ENCODE measurements around the gene ZNF334. TPM values are rescaled to one million over a fixed set of nuclear protein-coding genes. Genes with fewer than 3 reads are reported as not detected.

Gene ZNF334
- 11.4 TPM for polyA plus RNA-seq (2013, experiment 1 of 2)
- polyA plus RNA-seq (2013, experiment 2 of 2), result 12.4 TPM

DNA sequence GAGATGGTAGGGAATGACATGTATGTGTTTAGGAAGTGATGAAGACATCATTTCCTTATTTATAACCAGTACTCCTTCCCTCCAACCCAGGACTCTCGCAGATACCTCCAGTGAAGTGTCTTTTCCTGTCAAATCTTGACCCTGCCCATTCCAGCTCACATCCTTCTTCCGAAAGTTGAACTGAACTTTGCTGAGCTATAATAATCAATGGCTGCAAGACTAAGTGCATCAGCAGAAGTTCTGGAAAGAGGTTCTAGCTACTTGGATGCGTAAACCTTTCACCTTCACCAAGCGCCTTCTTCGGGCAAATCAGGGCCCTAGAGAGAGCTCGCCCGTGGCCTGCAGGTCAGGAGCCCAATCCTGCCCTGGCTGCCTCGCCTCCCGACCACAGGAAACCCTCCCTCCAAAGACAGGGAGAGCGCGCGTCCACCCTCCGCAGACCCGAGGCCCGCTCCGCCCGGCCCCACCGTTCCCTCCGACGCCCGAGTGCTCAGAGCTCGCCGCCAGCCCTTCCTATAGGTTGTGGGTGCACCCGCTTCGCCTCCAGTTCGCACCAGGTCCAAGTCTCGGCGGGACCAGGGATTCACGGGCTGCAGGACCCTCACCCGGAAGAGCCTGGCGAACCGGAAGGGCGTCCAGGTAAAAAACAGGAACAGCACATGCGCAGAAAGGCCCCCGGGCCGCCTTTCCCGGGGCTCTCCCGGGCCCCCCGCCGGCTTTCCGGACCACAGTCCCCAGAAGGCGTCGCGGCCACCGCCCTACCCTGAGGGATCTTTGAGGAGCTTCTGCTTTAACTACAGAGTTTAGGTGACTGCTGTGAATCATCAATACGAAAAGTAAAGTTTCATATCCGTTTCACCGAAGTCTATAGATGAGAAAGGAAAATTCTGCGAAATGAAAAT lies at the start of gene ZNF334:
ZNF334 (minus strand) TSS at position 617 of the 902 bp plus-strand sequence. CDS start 1,457 bp downstream, outside the sequence.
- Histone ChIP-seq H3K36me3 (ENCODE audit: control insufficient read depth, insufficient read depth, low read length) (peaks cover 18% of the 10 kb centered on the region), H3K4me3 (ENCODE audit: extremely low read depth, insufficient read depth, low read length, poor library complexity, severe bottlenecking) (peak within 1 kb of the TSS; percentile 68), H3K4me1 (ENCODE audit: control insufficient read depth, insufficient read depth, low read length, poor library complexity, severe bottlenecking) (no peaks in the 10 kb centered on the region), H3K9me3 (ENCODE audit: control insufficient read depth, low read length) (no peaks in the 10 kb centered on the region), H3K27ac (ENCODE audit: low read depth, low read length, severe bottlenecking) (peak within 1 kb of the TSS; percentile 67)
- WGBS, 2 experiments (ENCODE audit: insufficient coverage in 2 of 2), result 3 to 5% methylated on average over 39 to 45 of the region's 49 CpGs

DNA sequence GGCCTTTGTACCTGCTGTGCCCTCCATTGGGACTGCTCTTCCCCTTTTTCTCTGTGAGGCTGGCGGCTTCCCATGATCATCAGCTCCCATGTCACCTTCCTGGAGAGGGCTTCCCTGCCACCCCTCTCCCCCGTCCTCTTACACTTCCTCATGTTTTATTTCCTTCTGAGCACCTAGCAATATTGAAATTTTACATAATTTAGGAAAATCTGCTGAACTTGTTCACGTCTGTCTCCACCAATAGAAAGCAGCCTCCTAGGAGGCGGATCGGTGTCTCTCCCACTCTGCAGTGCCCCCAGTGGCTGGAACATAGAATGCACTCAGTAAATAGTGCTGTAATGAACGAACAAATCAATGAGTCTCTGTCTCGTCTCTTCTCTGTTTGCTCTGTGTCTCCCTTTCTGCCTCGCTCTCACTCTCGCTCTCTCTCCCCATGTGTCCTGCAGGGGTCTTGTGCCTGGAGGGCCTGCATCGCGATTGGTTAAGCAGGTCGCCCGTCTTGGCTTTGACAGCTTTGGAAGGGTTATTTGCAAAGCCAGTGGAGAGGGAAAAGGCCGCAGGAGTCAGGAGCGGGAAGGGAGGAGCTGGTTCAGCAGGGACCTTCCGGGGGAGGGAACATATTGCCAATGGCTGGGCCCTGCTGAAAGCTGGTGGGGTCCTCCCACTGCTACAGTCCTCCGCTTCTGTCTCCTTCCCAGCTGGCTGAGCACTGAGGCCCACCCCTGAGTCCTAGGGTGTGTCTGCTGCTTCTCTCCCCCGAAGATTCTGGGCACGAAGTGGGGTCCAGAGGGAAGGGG lies 49.2 kb upstream of the ZNF334 start:
- peak overlapping the region; percentile 5 for H3K4me3 ChIP-seq (ENCODE audit: extremely low read depth, insufficient read depth, low read length, poor library complexity, severe bottlenecking)
- peaks cover 8% of the 10 kb centered on the region for H3K4me1 ChIP-seq (ENCODE audit: control insufficient read depth, insufficient read depth, low read length, poor library complexity, severe bottlenecking)
- WGBS, 2 experiments (ENCODE audit: insufficient coverage in 2 of 2), result 21 to 35% methylated on average over 9 to 12 of the region's 19 CpGs
- peak overlapping the region; percentile 57 for H3K27ac ChIP-seq (ENCODE audit: low read depth, low read length, severe bottlenecking)
- H3K36me3 ChIP-seq (ENCODE audit: control insufficient read depth, insufficient read depth, low read length), result no peaks in the 10 kb centered on the region
- H3K9me3 ChIP-seq (ENCODE audit: control insufficient read depth, low read length), result no peaks in the 10 kb centered on the region

DNA sequence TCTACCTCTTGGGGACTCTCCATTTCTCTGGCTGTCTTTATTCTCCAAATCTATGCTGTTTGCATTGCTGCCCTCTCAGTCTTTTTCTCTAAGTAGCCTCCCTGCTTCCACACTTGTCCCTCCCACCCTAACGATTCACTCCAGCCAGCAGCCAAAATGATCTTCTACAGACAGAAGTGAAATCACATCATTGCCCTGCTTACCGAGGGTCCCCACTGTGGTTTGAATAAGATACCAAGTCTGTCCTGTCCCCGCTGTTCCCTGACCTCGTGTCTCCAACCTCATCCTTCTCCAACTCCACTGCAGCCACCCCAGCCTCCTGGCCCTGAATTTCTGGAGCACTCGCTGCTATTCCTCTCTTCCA lies 48.6 kb upstream of the ZNF334 start:
- WGBS, 2 experiments (ENCODE audit: insufficient coverage in 2 of 2), result 63 to 78% methylated on average over 5 of the region's 5 CpGs

DNA sequence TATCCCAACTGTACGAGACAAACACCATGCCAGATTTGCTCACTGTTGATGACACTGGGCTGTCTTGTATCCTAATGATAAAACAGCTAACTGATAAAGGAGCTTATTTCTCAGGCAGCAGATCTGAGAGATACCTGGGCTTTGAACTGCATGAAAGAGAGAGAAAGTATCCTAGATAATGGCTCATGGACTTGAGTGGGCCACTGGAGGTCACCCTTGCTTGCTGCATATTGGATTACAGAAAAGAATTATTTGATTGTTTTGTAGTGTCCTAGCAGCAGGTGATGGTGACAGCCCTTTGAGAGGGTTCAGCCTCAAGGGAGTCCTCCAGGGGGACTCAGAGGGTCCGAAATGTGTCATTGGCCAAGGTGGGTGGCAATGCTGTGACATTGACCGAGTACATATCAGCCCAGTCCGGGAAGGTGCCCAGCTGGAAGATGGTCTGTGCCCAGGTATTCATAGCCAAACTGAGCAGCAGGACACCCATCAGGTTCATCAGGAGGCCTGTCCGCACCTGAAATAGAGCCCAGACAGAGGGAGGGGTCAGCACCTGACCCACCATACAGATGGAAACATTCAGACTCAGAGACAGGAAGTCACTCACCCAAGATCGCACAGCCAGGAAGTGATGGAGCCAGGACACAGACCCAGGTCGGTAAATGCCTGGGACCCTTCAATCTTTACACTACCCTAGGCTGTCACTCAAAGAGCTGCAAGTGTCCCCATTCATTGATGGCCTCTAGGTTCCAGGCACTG lies 46.5 kb upstream of the ZNF334 start:
- H3K9me3 ChIP-seq (ENCODE audit: control insufficient read depth, low read length), result no peaks in the 10 kb centered on the region
- peaks cover 8% of the 10 kb centered on the region for H3K4me1 ChIP-seq (ENCODE audit: control insufficient read depth, insufficient read depth, low read length, poor library complexity, severe bottlenecking)
- H3K36me3 ChIP-seq (ENCODE audit: control insufficient read depth, insufficient read depth, low read length), result no peaks in the 10 kb centered on the region
- WGBS, 2 experiments (ENCODE audit: insufficient coverage in 2 of 2), result 90% methylated on average over 7 of the region's 7 CpGs
- no peak overlapping the region for H3K27ac ChIP-seq (ENCODE audit: low read depth, low read length, severe bottlenecking)
- no peak overlapping the region for H3K4me3 ChIP-seq (ENCODE audit: extremely low read depth, insufficient read depth, low read length, poor library complexity, severe bottlenecking)

More for the DNA sequence above, 48.6 kb upstream of the ZNF334 start:
- Histone ChIP-seq H3K9me3 (ENCODE audit: control insufficient read depth, low read length) (no peaks in the 10 kb centered on the region), H3K4me3 (ENCODE audit: extremely low read depth, insufficient read depth, low read length, poor library complexity, severe bottlenecking) (no peak overlapping the region), H3K36me3 (ENCODE audit: control insufficient read depth, insufficient read depth, low read length) (no peaks in the 10 kb centered on the region), H3K27ac (ENCODE audit: low read depth, low read length, severe bottlenecking) (no peak overlapping the region), H3K4me1 (ENCODE audit: control insufficient read depth, insufficient read depth, low read length, poor library complexity, severe bottlenecking) (peaks cover 8% of the 10 kb centered on the region)

DNA sequence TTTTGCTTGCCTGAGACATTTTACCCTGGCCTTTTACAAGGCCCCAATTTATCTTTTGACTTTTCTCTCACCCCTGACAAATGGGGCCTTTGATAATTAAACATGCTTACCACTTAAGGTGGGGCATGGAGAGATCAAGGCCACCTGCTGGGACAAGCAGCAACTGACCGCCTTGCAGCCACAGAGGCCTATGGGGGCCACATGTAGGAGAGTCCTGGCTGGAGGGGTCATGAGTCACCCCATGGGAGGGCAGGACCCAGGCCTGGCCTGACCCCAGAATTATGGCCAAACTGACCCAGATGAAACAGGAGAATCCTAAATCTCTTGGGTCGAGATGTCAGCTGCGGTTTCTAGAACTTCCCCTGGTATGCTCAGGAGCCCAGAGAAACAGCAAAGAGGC lies 45.6 kb upstream of the ZNF334 start:
- H3K4me3 ChIP-seq (ENCODE audit: extremely low read depth, insufficient read depth, low read length, poor library complexity, severe bottlenecking), result no peak overlapping the region
- H3K27ac ChIP-seq (ENCODE audit: low read depth, low read length, severe bottlenecking), result peak overlapping the region; percentile 23
- no peaks in the 10 kb centered on the region for H3K36me3 ChIP-seq (ENCODE audit: control insufficient read depth, insufficient read depth, low read length)
- WGBS, 2 experiments (ENCODE audit: insufficient coverage in 2 of 2), result 85 to 90% methylated on average over 3 of the region's 3 CpGs
- peaks cover 8% of the 10 kb centered on the region for H3K4me1 ChIP-seq (ENCODE audit: control insufficient read depth, insufficient read depth, low read length, poor library complexity, severe bottlenecking)
- H3K9me3 ChIP-seq (ENCODE audit: control insufficient read depth, low read length), result no peaks in the 10 kb centered on the region

DNA sequence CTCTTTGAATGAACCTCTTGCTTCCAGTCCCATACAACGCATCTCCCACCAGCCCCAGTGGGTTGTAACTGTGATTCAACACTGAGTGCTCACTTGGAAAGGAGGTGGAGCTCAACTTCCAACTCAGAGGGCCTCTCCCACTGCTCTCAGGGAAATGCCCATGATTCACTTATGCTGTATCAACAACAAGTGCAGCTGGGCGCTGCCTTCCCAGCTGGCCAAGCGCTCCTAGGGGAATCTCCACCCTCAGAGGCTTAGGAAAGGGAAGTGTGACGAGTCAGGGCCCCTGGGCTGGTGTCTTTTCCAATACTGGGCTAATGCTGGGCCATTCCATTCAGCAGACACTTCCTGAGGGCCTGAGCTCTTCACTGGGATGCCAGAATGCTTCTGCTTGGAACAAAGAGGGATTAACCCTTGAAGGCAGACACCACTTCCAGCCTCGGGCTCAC lies 45.2 kb upstream of the ZNF334 start:
- WGBS, 2 experiments (ENCODE audit: insufficient coverage in 2 of 2), result 66 to 80% methylated on average over 3 to 4 of the region's 5 CpGs
- no peak overlapping the region for H3K4me3 ChIP-seq (ENCODE audit: extremely low read depth, insufficient read depth, low read length, poor library complexity, severe bottlenecking)
- H3K9me3 ChIP-seq (ENCODE audit: control insufficient read depth, low read length), result no peaks in the 10 kb centered on the region
- peaks cover 8% of the 10 kb centered on the region for H3K4me1 ChIP-seq (ENCODE audit: control insufficient read depth, insufficient read depth, low read length, poor library complexity, severe bottlenecking)
- H3K36me3 ChIP-seq (ENCODE audit: control insufficient read depth, insufficient read depth, low read length), result no peaks in the 10 kb centered on the region
- peak overlapping the region; percentile 23 for H3K27ac ChIP-seq (ENCODE audit: low read depth, low read length, severe bottlenecking)

DNA sequence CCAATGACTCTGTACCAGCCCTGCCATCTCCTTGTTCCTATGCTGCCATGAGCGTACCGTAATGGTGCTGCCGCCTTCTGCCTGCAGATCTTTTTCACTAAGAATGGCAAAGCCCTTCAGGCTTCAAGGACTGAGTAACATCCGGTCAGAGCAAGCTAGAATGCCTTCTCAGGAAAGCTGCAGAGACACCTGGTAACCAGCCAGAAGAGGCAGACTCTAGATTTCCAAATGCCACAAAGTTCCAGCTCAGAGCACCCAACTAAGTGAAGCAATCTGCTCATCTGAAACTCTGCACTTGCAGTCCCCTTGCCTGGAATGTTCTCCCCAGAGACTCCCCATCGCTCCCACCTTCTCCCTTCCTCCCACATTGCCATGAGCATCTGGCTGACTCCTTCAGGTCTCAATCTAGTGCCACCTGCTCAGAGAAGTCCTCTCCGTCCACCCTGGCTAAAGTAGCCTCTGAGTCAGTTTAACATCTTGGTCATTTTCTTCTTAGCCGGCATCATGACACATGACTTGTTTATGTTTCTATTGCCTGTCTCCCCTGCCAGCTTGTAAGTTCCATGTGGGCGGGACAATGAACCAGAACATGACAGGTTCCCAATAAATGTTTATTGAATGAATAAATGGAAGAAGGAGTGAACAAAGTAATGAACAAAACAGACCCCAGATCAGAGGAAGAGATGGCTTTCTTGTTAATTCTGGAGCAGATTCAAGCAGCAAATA lies 44.0 kb upstream of the ZNF334 start:
- no peaks in the 10 kb centered on the region for H3K9me3 ChIP-seq (ENCODE audit: control insufficient read depth, low read length)
- H3K4me3 ChIP-seq (ENCODE audit: extremely low read depth, insufficient read depth, low read length, poor library complexity, severe bottlenecking), result no peak overlapping the region
- no peak overlapping the region for H3K27ac ChIP-seq (ENCODE audit: low read depth, low read length, severe bottlenecking)
- peaks cover 8% of the 10 kb centered on the region for H3K4me1 ChIP-seq (ENCODE audit: control insufficient read depth, insufficient read depth, low read length, poor library complexity, severe bottlenecking)
- 88 to 95% methylated on average over 8 of the region's 8 CpGs for WGBS, 2 experiments (ENCODE audit: insufficient coverage in 2 of 2)
- no peaks in the 10 kb centered on the region for H3K36me3 ChIP-seq (ENCODE audit: control insufficient read depth, insufficient read depth, low read length)

DNA sequence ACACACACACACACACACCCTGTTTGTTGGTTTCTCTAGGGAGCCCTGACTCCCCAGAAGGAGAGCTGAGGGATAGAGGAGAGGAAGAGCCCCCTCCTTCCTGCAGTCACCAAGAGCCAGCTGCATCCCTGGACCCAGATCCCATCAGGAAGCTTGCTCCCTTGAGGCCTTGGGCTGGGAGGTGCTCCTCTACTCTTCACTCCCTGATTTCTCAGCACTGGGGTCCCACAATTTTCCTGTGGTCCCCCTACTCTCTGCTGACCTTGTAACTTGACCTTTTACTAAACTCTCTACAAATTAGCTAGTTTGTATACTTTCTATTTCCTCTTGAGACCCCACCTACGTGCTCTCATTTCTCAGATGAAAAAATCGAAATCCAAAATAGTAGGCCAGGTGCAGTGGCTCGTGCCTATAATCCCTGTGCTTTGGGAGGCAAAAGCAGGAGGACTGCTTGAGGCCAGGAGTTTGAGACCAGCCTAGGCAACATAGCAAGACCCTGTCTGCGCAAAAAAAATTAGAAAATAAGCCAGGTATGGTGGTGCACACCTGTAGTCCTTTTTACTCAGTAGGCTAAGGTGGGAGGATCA lies 42.1 kb upstream of the ZNF334 start:
- no peak overlapping the region for H3K4me3 ChIP-seq (ENCODE audit: extremely low read depth, insufficient read depth, low read length, poor library complexity, severe bottlenecking)
- peaks cover 8% of the 10 kb centered on the region for H3K4me1 ChIP-seq (ENCODE audit: control insufficient read depth, insufficient read depth, low read length, poor library complexity, severe bottlenecking)
- WGBS, 2 experiments (ENCODE audit: insufficient coverage in 2 of 2), result 76 to 92% methylated on average over 2 to 3 of the region's 4 CpGs
- H3K27ac ChIP-seq (ENCODE audit: low read depth, low read length, severe bottlenecking), result no peak overlapping the region
- H3K9me3 ChIP-seq (ENCODE audit: control insufficient read depth, low read length), result no peaks in the 10 kb centered on the region
- H3K36me3 ChIP-seq (ENCODE audit: control insufficient read depth, insufficient read depth, low read length), result no peaks in the 10 kb centered on the region

DNA sequence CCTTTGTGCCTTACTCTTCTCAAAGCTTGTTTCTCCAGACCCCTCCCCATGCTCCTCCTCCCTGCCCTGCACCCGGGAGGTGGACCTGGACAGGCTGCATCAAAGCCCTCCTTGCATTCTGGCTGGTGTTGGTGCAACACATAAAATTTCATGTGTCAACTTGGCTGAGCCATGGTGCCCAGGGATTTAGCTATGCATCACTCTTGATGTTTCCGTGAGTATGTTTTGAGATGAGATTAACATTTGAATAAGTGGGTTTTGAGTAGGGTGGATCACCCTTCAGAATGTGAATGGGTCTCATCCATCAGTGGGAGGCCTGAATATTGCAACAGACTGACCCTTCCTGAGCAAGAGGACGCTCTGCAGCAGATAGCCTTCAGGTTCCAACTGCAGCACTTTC lies 41.5 kb upstream of the ZNF334 start:
- no peaks in the 10 kb centered on the region for H3K36me3 ChIP-seq (ENCODE audit: control insufficient read depth, insufficient read depth, low read length)
- H3K9me3 ChIP-seq (ENCODE audit: control insufficient read depth, low read length), result no peaks in the 10 kb centered on the region
- H3K27ac ChIP-seq (ENCODE audit: low read depth, low read length, severe bottlenecking), result no peak overlapping the region
- peaks cover 8% of the 10 kb centered on the region for H3K4me1 ChIP-seq (ENCODE audit: control insufficient read depth, insufficient read depth, low read length, poor library complexity, severe bottlenecking)
- no peak overlapping the region for H3K4me3 ChIP-seq (ENCODE audit: extremely low read depth, insufficient read depth, low read length, poor library complexity, severe bottlenecking)
- 49 to 57% methylated on average over 2 to 3 of the region's 3 CpGs for whole genome bisulfite sequencing, 2 experiments (ENCODE audit: insufficient coverage in 2 of 2)

Measured in mesodermal cell (in vitro differentiated cells).